RKO (cell line): Measurements from ENCODE around the gene EBF3.

Source experiments
- DNase-seq: peaks from one replicate; pipeline ENCODE4 v3.0.0-alpha.2; 2016; ENCODE audit warnings: low spot score

EBF3 gene

DNA sequence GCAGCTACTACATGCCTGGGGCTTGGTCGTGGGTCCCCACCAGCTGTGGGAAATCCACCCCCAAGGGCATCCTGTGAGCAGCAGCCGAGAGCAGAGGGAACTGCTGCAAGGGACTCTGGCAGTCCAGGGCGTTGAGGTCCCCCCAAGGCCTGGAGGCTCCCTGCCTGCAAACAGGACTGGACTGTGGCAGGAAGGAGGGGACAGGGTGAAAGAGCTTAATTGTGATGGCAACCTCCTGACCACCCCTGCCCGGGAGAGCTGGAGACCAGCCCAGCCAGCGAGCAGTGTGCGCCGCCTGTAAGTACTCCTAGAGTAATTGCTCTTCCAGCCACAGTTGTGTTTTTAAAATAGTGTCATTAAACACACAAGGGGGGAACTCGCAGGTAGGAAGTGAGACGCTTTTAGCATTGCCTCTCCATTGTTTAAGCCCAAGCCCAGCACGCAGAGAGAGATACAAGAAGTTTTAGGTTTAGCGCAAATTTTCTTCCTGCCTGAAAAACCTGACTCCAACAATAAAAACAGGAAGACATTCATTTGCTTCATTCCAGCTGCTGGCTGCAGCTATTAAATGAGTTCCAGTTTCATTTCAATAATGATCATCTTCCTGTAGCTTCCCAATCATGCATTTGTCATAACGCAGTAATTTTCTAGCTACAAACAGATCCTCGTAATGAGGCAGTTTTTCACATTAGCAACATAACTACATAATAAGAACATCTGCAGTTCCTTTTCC is 111.1 kb downstream of the EBF3 start:
- no peak for DNase-seq

- no peak for DNase-seq
Measured at GRCh38 chr10:129851941-129852640, 112.0 kb downstream of the EBF3 start.

- no peak for DNase-seq
Measured at GRCh38 chr10:129850790-129851189, 113.3 kb downstream of the EBF3 start.

DNA sequence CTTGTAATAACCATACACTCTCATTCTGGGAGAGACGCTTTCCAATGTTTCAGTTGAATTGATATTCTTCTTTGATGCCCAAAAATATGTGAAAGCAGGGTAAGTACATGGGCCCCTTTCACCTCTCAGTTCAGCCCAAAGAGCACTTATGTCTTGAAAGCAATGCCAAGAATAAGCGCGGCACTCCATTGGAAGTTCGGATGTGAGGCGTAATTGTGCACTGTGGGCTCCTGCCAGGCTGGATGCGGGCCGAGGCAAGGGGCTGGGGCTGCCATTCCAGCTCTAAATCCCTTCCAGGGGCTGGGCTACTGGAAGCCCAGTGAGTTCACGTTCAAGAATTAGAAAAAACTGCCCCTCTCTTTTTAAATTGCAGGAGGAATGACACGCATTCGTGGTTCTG is 113.8 kb downstream of the EBF3 start:
- DNase-seq, result no peak

GRCh38 chr10:129849853-129850252 is 114.2 kb downstream of the EBF3 start:
- no peak for DNase-seq

DNA sequence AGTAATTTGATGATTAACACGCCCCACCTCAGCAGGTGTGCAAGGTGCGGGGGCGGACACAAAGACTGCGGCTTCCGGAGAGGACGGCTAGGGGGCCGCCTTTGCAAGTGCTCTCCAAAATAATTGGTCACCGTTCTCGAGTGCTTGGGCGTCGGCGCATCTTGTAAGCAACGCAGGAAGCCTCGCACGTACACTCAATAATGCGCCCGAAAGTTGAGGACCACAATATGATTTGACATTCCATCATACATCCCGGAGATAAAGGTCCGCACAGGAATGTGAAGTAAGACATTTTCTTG is 114.7 kb downstream of the EBF3 start:
- DNase-seq, result no peak

DNA sequence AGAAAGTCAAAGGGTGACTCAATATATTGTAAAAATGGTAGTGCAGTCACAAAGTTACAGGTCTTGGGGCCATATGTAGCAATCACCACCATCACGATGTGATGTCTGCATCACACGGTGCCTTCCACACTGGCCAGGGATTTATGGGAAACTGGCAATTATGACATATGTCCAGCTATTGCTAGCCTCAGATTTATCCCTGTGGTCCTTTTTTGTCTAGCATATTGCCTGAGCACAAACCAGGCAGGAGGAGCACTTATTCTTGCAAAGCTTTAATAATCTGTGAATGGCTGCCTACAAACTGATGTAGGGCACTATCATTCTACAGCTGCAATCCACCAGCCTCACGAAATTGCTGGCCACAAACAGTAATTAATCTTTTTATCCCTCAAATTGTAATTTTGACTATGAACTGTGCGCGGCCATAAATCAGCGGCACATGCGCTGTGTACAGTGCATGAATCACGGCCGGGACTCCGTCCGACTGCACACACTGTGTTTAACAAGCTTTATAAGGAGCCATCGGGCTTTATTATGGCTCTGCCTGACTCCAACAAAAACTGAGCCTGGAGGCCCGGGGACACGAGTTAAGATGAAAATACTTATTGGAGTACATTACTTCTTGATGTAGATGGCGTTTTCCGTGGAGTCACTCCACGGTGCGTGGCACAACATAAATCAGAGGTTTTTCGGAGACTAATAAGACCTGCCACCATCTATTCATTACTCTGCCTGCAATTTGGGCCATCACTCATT is 115.2 kb downstream of the EBF3 start:
- DNase-seq, result no peak

DNA sequence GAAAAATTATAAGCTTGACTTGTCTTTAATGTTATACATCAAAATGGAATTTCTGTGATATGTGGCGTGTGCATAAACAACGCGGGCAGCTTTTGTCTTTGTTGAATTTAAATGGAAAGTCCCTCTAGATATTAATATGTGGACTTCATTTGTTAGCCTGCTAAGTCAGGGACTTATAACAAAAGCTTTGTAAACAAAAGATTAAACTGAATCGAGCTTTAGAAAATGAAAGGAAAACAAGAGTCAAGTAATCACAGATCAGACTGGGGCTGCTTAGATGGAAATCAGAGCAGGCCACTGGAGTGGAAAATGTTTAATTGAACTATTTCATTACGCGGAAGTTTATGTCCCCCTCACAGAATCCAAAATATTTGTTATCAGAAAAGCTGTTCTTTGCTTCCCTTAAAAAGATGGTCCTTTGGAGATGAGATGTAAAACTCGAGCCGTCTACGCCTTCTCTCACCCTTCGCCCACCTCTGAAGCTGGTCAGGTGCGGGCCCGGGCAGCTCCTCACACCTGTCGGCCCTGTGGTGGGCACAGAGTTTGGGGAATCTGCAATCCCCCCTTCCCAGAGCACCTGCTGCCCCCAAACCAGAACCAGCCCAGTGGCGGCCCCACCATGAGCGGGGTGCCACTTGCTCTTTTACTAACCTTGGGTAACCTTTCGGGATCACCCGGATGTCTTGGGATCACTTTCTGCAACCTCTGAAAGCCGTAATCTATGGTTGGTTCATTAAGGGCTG is 116.2 kb downstream of the EBF3 start:
- DNase-seq, result no peak

DNA sequence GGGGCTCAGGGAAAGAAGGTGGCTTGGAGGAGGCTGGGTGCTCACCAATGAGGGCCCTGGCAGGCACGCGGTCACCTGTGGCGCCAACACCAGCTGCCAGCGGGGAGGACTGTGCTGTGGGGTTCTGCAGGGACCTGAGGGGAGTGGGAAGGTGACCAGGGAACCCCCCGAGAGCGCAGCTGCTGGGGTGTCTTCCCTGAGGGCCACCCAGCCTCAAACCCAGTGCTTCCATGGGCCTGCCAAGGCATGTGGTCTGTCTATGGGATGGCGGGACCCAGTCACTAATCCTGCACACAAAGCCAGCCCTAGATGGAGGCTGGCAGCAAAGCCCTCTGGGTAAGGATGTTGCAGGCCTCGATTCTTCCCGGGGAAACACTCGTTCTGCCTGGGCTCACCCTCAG is 117.1 kb downstream of the EBF3 start:
- no peak for DNase-seq

DNA sequence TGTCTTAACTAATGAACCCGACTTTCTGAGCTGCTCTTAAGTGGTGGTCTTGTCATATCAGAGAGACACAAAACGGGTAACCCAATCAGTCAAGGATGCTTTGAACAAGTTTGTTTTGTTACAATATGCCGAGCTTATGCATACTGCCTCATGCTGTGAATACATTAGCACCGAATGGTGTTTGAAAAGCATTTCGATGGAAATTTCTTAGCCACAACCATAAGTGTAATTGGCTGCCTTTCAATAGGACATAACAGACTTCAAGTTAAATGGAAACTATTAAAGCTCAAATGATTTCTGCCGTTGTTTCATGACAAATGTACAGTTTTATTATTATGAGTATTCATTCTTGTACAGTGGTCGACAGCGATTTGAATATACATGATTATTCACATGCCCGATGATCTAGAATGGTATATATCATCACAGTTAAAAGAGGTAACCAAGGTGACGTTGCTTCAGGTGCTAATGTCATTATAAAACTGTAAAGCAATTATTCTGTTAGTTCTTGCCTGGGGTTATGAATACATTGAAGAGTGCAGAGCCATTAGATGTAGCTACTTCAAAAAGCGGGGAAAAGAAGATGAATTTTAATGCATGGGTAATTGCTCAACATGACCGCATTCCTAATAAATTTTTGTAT is 118.8 kb downstream of the EBF3 start:
- DNase-seq, result no peak

GRCh38 chr10:129844216-129844766 is 119.8 kb downstream of the EBF3 start:
- no peak for DNase-seq

- no peak for DNase-seq
Measured at GRCh38 chr10:129843702-129844101, 120.4 kb downstream of the EBF3 start.

- DNase-seq, result no peak
Measured at GRCh38 chr10:129843131-129843541, 120.9 kb downstream of the EBF3 start.

GRCh38 chr10:129842031-129842430 is 122.0 kb downstream of the EBF3 start:
- no peak for DNase-seq

DNA sequence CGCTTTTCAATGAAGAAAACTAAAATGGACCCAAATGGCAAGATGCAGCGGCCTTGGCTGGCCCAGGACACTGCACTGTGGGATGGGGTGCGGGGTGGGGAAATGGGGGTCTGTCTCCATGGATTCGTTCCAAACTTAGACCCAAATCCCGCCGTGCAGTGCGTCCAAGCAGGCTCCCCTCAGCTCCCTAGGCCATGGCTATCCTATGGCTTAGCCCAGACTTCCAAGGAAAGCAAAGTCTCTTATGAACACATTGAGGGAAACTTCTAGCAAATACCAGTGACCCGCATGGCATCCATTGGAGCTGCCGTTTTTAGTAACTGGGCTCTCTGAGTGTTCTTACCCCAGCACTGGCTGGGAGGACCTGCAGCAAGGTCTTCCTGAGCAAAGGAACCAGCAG is 122.5 kb downstream of the EBF3 start:
- no peak for DNase-seq

- DNase-seq, result no peak
Measured at GRCh38 chr10:129841071-129841470, 123.0 kb downstream of the EBF3 start.

DNA sequence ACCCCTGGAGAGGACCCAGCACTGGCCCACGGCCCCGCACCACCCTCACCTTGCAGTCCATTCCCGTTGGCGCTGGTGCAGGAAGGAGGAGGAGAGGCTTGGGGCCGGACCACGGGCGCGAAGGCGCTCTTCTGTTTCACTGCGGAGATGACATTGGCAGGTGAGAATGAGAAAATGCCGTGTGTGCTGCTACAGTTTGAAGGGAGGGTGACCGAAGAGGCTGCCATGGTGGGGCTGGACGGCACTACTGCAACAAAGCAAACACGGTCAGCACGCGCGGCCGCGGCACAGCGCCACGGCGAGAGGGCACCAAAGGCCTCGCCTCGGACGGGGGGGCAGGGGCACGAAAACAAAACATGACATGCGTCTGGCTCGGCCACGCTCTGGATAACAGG is 123.9 kb downstream of the EBF3 start:
- no peak for DNase-seq

DNA sequence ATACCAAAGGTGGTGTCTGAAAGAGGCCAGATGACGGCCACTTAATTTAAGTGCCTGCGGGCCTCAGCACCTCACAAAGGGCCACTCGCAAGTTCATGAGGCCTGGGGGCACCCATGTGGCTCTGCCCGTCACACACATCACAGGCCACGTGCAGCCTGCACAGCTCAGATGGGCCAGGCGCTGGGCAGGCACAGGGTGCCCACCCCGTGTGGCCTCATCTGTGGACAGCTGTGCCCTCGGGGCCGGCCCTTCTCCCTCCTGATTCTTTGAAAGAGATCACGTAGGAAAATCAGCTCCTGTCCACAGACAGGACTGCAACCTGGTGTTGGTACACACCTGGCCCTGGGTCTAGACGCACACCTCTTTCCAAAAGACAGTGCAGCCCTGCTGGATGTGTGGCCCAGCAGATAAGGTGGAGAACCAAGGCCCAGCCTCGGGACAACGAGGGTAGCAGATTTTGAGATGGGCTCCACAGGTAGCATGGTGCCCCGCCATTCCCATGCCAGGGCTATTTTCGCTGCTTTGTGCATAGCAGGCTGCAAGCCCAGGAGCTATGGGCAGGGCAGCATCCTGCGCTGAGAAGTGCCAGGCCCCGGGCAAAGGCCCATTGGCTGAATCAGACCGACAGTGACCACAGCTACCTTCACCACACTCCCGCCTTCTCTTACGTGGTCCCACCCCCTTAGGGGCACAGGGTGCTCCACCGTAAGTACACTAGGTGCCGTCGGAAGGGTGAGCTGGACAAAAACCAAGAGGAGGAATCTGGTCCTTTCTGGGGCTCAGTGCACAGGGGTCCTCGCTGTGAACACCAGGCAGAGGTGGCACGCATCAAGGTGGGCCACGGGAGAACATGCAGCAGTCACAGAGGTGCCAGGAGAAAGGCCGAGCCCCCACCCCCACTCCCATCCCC is 124.5 kb downstream of the EBF3 start:
- DNase-seq, result no peak

DNA sequence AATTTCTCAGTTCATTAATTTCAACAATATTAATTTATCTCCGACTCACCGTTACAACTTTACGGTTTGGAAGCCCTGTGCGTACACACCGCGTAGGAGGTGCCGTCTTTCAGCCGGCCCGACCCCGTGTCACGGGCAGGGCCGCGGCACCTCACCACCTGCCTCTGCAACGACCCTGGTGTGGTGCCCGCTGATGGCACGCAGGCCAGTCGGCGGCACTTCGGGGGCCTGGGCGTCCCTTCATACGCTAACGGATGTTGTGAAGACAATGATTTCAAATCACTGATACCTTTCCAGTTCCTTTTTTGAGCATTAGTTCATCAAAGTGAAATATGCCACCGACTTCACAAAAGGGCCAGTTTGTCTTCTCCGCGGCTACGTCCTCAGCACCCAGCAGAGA is 125.3 kb downstream of the EBF3 start:
- DNase-seq, result no peak

- no peak for DNase-seq
Measured at GRCh38 chr10:129837909-129838582, 126.0 kb downstream of the EBF3 start.
